CD14-positive monocyte (primary cell): Measurements from ENCODE around the gene ELAVL1. TPM values are rescaled to one million over a fixed set of nuclear protein-coding genes. Genes with fewer than 3 reads are reported as not detected.
"Not testable (repeated sequence)": the region's sequence is repeated elsewhere in the genome, so short reads cannot be mapped to it uniquely, and the experiment has no call there.

Experiments
- DNase-seq, 3 donors: peaks; one replicate each; pipeline ENCODE4 v3.0.0-alpha.2; 2011 to 2022
- H2AFZ ChIP-seq: 2 replicates; pipeline ENCODE4 v1.6.0; 2012; ENCODE audit warnings: mild to moderate bottlenecking, low read depth, low read length, inconsistent platforms; ENCODE audit not compliant: insufficient read depth, poor library complexity, severe bottlenecking
- H3K27ac ChIP-seq, 2 donors: 1 replicate in 1 of 2; 2 replicates in 1 of 2; pipeline ENCODE4 v1.5.1; 2012 to 2013; ENCODE audit warnings: low read length in 2 of 2, control low read depth in 1 of 2, inconsistent platforms in 1 of 2, low read depth in 1 of 2, mild to moderate bottlenecking in 1 of 2
- H3K27me3 ChIP-seq, 2 donors: one replicate each; pipeline versions ENCODE4 v1.6.0 to v1.6.1; 2011 to 2013; ENCODE audit warnings: low read length in 2 of 2; ENCODE audit not compliant: control insufficient read depth in 2 of 2, insufficient read depth in 2 of 2
- H3K36me3 ChIP-seq, 2 donors: replicated peaks in 1 of 2; 1 replicate in 1 of 2; 2 replicates in 1 of 2; pipeline versions ENCODE4 v1.5.1 to v1.6.1; 2012 to 2013; ENCODE audit warnings: low read length in 2 of 2, control low read depth in 1 of 2, inconsistent platforms in 1 of 2, mild to moderate bottlenecking in 1 of 2; ENCODE audit not compliant: insufficient read depth in 2 of 2, control insufficient read depth in 1 of 2
- H3K4me1 ChIP-seq, 2 donors: 1 replicate in 1 of 2; 2 replicates in 1 of 2; pipeline versions ENCODE4 v1.5.1 to v1.6.1; 2012 to 2013; ENCODE audit warnings: low read length in 2 of 2, control low read depth in 1 of 2, inconsistent platforms in 1 of 2, mild to moderate bottlenecking in 1 of 2, moderate library complexity in 1 of 2; ENCODE audit not compliant: insufficient read depth in 2 of 2, control insufficient read depth in 1 of 2
- H3K4me2 ChIP-seq: replicated peaks from 2 replicates; pipeline ENCODE3; 2012; ENCODE audit warnings: low read length, moderate library complexity, mild to moderate bottlenecking; ENCODE audit not compliant: poor library complexity, severe bottlenecking; ENCODE audit errors: extremely low read depth
- H3K4me3 ChIP-seq, 3 experiments: fragments of 200-600 bp in 1 of 3; sonication (generic) in 1 of 3; replicated peaks in 1 of 3; 1 replicate in 2 of 3; 2 replicates in 1 of 3; pipeline ENCODE4 v1.5.1; 2011 to 2013; ENCODE audit warnings: low read length in 3 of 3, mild to moderate bottlenecking in 3 of 3, control low read depth in 2 of 3, low read depth in 2 of 3, inconsistent platforms in 1 of 3, moderate library complexity in 1 of 3
- H3K79me2 ChIP-seq: 2 replicates; pipeline ENCODE4 v1.6.0; 2012; ENCODE audit warnings: mild to moderate bottlenecking, control low read depth, inconsistent platforms, low read length, moderate library complexity; ENCODE audit not compliant: insufficient read depth
- H3K9ac ChIP-seq: 2 replicates; pipeline ENCODE4 v1.6.0; 2017; ENCODE audit warnings: low read length, mild to moderate bottlenecking; ENCODE audit not compliant: insufficient read depth, poor library complexity, severe bottlenecking
- H3K9me3 ChIP-seq, 2 donors: replicated peaks in 1 of 2; 1 replicate in 1 of 2; 2 replicates in 1 of 2; pipeline versions ENCODE4 v1.5.1 to v1.6.1; 2012 to 2013; ENCODE audit warnings: low read length in 2 of 2, control low read depth in 1 of 2; ENCODE audit not compliant: control insufficient read depth in 1 of 2, insufficient read depth in 1 of 2
- H4K20me1 ChIP-seq: 2 replicates; pipeline ENCODE4 v1.6.0; 2012; ENCODE audit warnings: mild to moderate bottlenecking, low read length, control low read depth, moderate library complexity; ENCODE audit not compliant: insufficient read depth
- H3K27ac Mint-ChIP-seq, 7 donors: one replicate each; pipeline ENCODE4 v1.8.0; 2020; ENCODE audit warnings: mild to moderate bottlenecking in 7 of 7, mixed read lengths in 7 of 7, moderate library complexity in 6 of 7, inconsistent platforms in 2 of 7
- H3K27me3 Mint-ChIP-seq, 3 donors: one replicate each; pipeline ENCODE4 v1.8.0; 2021 to 2022; ENCODE audit warnings: low read depth in 3 of 3, mild to moderate bottlenecking in 3 of 3, mixed read lengths in 3 of 3, moderate library complexity in 3 of 3, inconsistent platforms in 1 of 3
- H3K36me3 Mint-ChIP-seq, 2 donors: one replicate each; pipeline ENCODE4 v1.8.0; 2020; ENCODE audit warnings: mixed read lengths in 2 of 2, inconsistent platforms in 1 of 2, mild to moderate bottlenecking in 1 of 2
- H3K4me1 Mint-ChIP-seq: one replicate; pipeline ENCODE4 v1.8.0; 2020; ENCODE audit warnings: mild to moderate bottlenecking, mixed read lengths
- H3K4me3 Mint-ChIP-seq, 2 donors: one replicate each; pipeline ENCODE4 v1.8.0; 2020; ENCODE audit warnings: mild to moderate bottlenecking in 2 of 2, mixed read lengths in 2 of 2, moderate library complexity in 1 of 2
- H3K9me3 Mint-ChIP-seq, 7 donors: one replicate each; pipeline ENCODE4 v1.8.0; 2020 to 2022; ENCODE audit warnings: mixed read lengths in 7 of 7, mild to moderate bottlenecking in 6 of 7, moderate library complexity in 6 of 7, inconsistent platforms in 2 of 7
- CTCF ChIP-seq: fragments of 200-600 bp; IDR thresholded peaks from one replicate; pipeline ENCODE4 v1.8.0; 2022; ENCODE audit warnings: antibody characterized with exemption, mild to moderate bottlenecking
- WGBS: methylation state at CpG from one replicate; pipeline ENCODE4 v1.1.5; 2013; ENCODE audit warnings: missing lambda C conversion rate; ENCODE audit not compliant: insufficient coverage; 5-methylcytosine and 5-hydroxymethylcytosine counted together
- intact Hi-C, 2 donors: fragments of 100-400 bp; cut with micrococcal nuclease; formaldehyde crosslinking; loops; one replicate each; pipeline versions ENCODE4 v1.15.0 to v1.15.1; 2023
- polyA plus RNA-seq, 3 donors: library from polyadenylated mRNA; depleted of rRNA in 1 of 3; unstranded in 2 of 3; stranded (reverse) in 1 of 3; fragments of 300-500 nt in 2 of 3; fragments of >200 nt in 1 of 3; fragmentation: Illumina TruSeq in 2 of 3; gene quantifications; 1 replicate in 2 of 3; 2 replicates in 1 of 3; pipeline ENCODE4 v1.2.3, GENCODE V29; 2012 to 2021

Gene ELAVL1
- polyA plus RNA-seq, 3 donors = 25.1 to 31.1 (median 30.7) TPM

GRCh38 chr19:8025316-8025715 lies 19.9 kb upstream of the ELAVL1 start:
- Mint-ChIP-seq H3K27me3 (peaks cover 3 to 7% (median 4%) of the 10 kb centered on the region in 3 donors), H3K4me1 (no peaks in the 10 kb centered on the region), H3K9me3 (no peaks in the 10 kb centered on the region), H3K36me3 (no peaks in the 10 kb centered on the region), H3K27ac (no peak overlapping the region), H3K4me3 (no peak overlapping the region)
- H3K4me3 ChIP-seq = no peak overlapping the region
- no peaks in the 10 kb centered on the region for H3K9me3 ChIP-seq
- no peak for TF ChIP-seq CTCF
- intact Hi-C loops = no loop called here
- H3K9ac ChIP-seq = no peak overlapping the region
- no peak overlapping the region for H2AFZ ChIP-seq
- no peak for DNase-seq
- no peak overlapping the region for H3K4me2 ChIP-seq
- no peak overlapping the region for H3K27ac ChIP-seq
- no peaks in the 10 kb centered on the region for H3K79me2 ChIP-seq
- no peaks in the 10 kb centered on the region for H3K4me1 ChIP-seq
- no peaks in the 10 kb centered on the region for H3K27me3 ChIP-seq
- H4K20me1 ChIP-seq = no peaks in the 10 kb centered on the region
- H3K36me3 ChIP-seq = no peaks in the 10 kb centered on the region
- 98% methylated on average over 4 of the region's 5 CpGs for WGBS

GRCh38 chr19:8024256-8024655 lies 18.8 kb upstream of the ELAVL1 start:
- H3K4me1 Mint-ChIP-seq, H3K36me3 Mint-ChIP-seq, H3K9ac ChIP-seq, H3K4me1 ChIP-seq, H3K27me3 Mint-ChIP-seq, H3K27ac Mint-ChIP-seq, H3K36me3 ChIP-seq, H3K27me3 ChIP-seq, H3K27ac ChIP-seq, H3K4me3 Mint-ChIP-seq, intact Hi-C loops, H3K79me2 ChIP-seq, DNase-seq, H3K4me2 ChIP-seq, H3K9me3 Mint-ChIP-seq, H2AFZ ChIP-seq, H4K20me1 ChIP-seq, H3K4me3 ChIP-seq, H3K9me3 ChIP-seq: not testable (repeated sequence)
- WGBS = 100% methylated on average over 1 of the region's 3 CpGs
